Neural cell (in vitro differentiated cells): ENCODE measurements around the gene CMTM8. TPM values are rescaled to one million over a fixed set of nuclear protein-coding genes. Genes with fewer than 3 reads are reported as not detected.

ENCODE experiments used
- H2AFZ ChIP-seq: fragments of 200-600, 300-800 bp; sonication (generic), shearing (Covaris generic); 2 replicates; pipeline ENCODE4 v1.6.0; 2014; ENCODE audit warnings: low read depth, mild to moderate bottlenecking, antibody characterized with exemption, low read length, moderate library complexity
- H3F3A ChIP-seq: fragments of 200-600 bp; shearing (Covaris generic); 2 replicates; pipeline ENCODE4 v1.6.1; 2016; ENCODE audit warnings: mild to moderate bottlenecking, moderate library complexity, mixed read lengths, antibody characterized with exemption, low read length; ENCODE audit not compliant: insufficient read depth, poor library complexity, severe bottlenecking
- H3K27ac ChIP-seq: fragments of 200-600, 300-800 bp; sonication (generic), shearing (Covaris generic); 2 replicates; pipeline ENCODE4 v1.5.1; 2014; ENCODE audit warnings: mild to moderate bottlenecking, low read length, moderate library complexity
- H3K27me3 ChIP-seq: fragments of 300-800, 200-600 bp; sonication (generic), shearing (Covaris generic); 2 replicates; pipeline ENCODE4 v1.6.0; 2014; ENCODE audit warnings: mild to moderate bottlenecking, low read depth, low read length, moderate library complexity; ENCODE audit not compliant: insufficient read depth
- H3K36me3 ChIP-seq: fragments of 300-800, 200-600 bp; sonication (generic), shearing (Covaris generic); 2 replicates; pipeline ENCODE4 v1.5.1; 2014; ENCODE audit warnings: mild to moderate bottlenecking, antibody characterized with exemption, low read length, moderate library complexity; ENCODE audit not compliant: insufficient read depth
- H3K4me2 ChIP-seq: fragments of 300-800, 200-600 bp; sonication (generic), shearing (Covaris generic); 2 replicates; pipeline ENCODE4 v1.6.0; 2014; ENCODE audit warnings: mild to moderate bottlenecking, low read length
- H3K4me3 ChIP-seq: fragments of 300-800, 200-600 bp; sonication (generic), shearing (Covaris generic); 2 replicates; pipeline ENCODE4 v1.5.1; 2014; ENCODE audit warnings: mild to moderate bottlenecking, low read length, moderate library complexity
- H3K79me2 ChIP-seq: fragments of 200-600 bp; shearing (Covaris generic); replicated peaks from 2 replicates; pipeline ENCODE4 v1.6.0; 2014; ENCODE audit warnings: mild to moderate bottlenecking, low read length, moderate library complexity; ENCODE audit not compliant: insufficient read depth
- H3K9ac ChIP-seq: fragments of 300-800, 200-600 bp; sonication (generic), shearing (Covaris generic); 2 replicates; pipeline ENCODE4 v1.6.1; 2016; ENCODE audit warnings: mild to moderate bottlenecking, low read length, mixed read lengths
- H3K9me2 ChIP-seq: fragments of 200-600 bp; shearing (Covaris generic); 2 replicates; pipeline ENCODE4 v1.6.1; 2016; ENCODE audit warnings: mild to moderate bottlenecking, low read length, mixed read lengths; ENCODE audit not compliant: insufficient read depth
- H3K9me3 ChIP-seq: fragments of 200-600, 300-800 bp; sonication (generic), shearing (Covaris generic); 2 replicates; pipeline ENCODE4 v1.6.1; 2016; ENCODE audit warnings: mild to moderate bottlenecking, mixed run types, low read length, moderate library complexity, mixed read lengths
- H4K20me1 ChIP-seq: fragments of 200-600 bp; shearing (Covaris generic); 2 replicates; pipeline ENCODE4 v1.6.1; 2016; ENCODE audit warnings: mild to moderate bottlenecking, mixed run types; ENCODE audit not compliant: insufficient read depth
- EP300 ChIP-seq: fragments of 450-650 bp; conservative IDR thresholded peaks from 2 replicates; pipeline ENCODE4 v1.6.1; 2014; ENCODE audit warnings: antibody characterized with exemption, mild to moderate bottlenecking, moderate library complexity; ENCODE audit not compliant: poor library complexity, severe bottlenecking
- EZH2 ChIP-seq: fragments of 200-600, 300-800 bp; shearing (Covaris generic), sonication (generic); IDR thresholded peaks from 2 replicates; pipeline ENCODE4 v1.6.1; 2014; ENCODE audit warnings: antibody characterized with exemption, low read length, borderline replicate concordance, mild to moderate bottlenecking; ENCODE audit not compliant: insufficient read depth, poor library complexity, severe bottlenecking
- MXI1 ChIP-seq: fragments of 450-650 bp; conservative IDR thresholded peaks from 2 replicates; pipeline ENCODE4 v1.6.1; 2014; ENCODE audit warnings: antibody characterized with exemption, mild to moderate bottlenecking; ENCODE audit not compliant: poor library complexity, severe bottlenecking
- POLR2AphosphoS5 ChIP-seq: IDR thresholded peaks from 2 replicates; pipeline ENCODE4 v1.6.1; 2012
- RAD21 ChIP-seq: fragments of 450-650 bp; conservative IDR thresholded peaks from 2 replicates; pipeline ENCODE4 v1.6.1; 2014; ENCODE audit warnings: antibody characterized with exemption, mild to moderate bottlenecking, moderate library complexity
- SMC3 ChIP-seq: fragments of 450-650 bp; conservative IDR thresholded peaks from 2 replicates; pipeline ENCODE4 v1.6.1; 2014; ENCODE audit warnings: antibody characterized with exemption, mild to moderate bottlenecking, moderate library complexity; ENCODE audit not compliant: poor library complexity
- TAF1 ChIP-seq: IDR thresholded peaks from 2 replicates; pipeline ENCODE4 v1.6.1; 2012; ENCODE audit warnings: low read depth
- polyA plus RNA-seq: library from polyadenylated mRNA; depleted of rRNA; stranded (reverse); fragments of >200 nt; gene quantifications from 2 replicates; pipeline ENCODE4 v1.2.3, GENCODE V29; 2014
- TF ChIP-seq, protein P1 (sequence below): fragments of 450-650 bp; IDR thresholded peaks from 2 replicates; pipeline ENCODE4 v1.5.1; 2014; ENCODE audit warnings: antibody characterized with exemption, mild to moderate bottlenecking, moderate library complexity; ENCODE audit not compliant: poor library complexity, severe bottlenecking
- TF ChIP-seq, protein P2 (sequence below): IDR thresholded peaks from 2 replicates; pipeline ENCODE4 v1.6.1; 2012; ENCODE audit warnings: borderline replicate concordance

CMTM8 gene
- polyA plus RNA-seq, 1 donor from 2014 or later, result not detected

DNA sequence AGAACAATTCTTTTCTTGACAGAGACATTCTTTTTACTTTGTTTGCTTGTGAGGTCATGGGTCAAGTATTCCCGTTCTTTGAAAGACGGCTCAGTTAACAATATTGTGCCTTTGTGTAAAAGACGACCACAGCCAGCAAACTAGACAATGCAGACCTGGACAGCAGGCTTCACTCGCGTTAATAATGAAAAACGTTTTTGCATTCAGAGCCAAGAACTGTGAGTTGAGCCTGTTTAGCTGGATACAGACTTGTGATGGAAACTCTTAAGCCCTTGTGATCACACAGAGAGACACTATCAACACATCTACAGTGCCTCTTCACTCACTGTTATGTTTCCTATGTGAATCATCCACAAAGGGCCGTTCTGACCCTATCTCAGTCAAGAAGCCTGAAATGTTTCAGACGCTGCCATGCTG lies 115.9 kb downstream of the CMTM8 start:
- no peak overlapping the region for H3K9ac ChIP-seq
- no peak overlapping the region for H3K4me3 ChIP-seq
- no peaks in the 10 kb centered on the region for H3F3A ChIP-seq
- no peak overlapping the region for H3K4me2 ChIP-seq
- H4K20me1 ChIP-seq, result no peaks in the 10 kb centered on the region
- no peaks in the 10 kb centered on the region for H3K27me3 ChIP-seq
- no peak overlapping the region for H2AFZ ChIP-seq
- no peaks in the 10 kb centered on the region for H3K79me2 ChIP-seq
- no peaks in the 10 kb centered on the region for H3K36me3 ChIP-seq
- H3K27ac ChIP-seq, result no peak overlapping the region
- TF ChIP-seq, protein P1, sequence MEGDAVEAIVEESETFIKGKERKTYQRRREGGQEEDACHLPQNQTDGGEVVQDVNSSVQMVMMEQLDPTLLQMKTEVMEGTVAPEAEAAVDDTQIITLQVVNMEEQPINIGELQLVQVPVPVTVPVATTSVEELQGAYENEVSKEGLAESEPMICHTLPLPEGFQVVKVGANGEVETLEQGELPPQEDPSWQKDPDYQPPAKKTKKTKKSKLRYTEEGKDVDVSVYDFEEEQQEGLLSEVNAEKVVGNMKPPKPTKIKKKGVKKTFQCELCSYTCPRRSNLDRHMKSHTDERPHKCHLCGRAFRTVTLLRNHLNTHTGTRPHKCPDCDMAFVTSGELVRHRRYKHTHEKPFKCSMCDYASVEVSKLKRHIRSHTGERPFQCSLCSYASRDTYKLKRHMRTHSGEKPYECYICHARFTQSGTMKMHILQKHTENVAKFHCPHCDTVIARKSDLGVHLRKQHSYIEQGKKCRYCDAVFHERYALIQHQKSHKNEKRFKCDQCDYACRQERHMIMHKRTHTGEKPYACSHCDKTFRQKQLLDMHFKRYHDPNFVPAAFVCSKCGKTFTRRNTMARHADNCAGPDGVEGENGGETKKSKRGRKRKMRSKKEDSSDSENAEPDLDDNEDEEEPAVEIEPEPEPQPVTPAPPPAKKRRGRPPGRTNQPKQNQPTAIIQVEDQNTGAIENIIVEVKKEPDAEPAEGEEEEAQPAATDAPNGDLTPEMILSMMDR, result no peak
- TF ChIP-seq TAF1 (no peak), EZH2 (no peak), EP300 (no peak), MXI1 (no peak), SMC3 (no peak), POLR2AphosphoS5 (no peak), RAD21 (no peak)
- TF ChIP-seq, protein P2, sequence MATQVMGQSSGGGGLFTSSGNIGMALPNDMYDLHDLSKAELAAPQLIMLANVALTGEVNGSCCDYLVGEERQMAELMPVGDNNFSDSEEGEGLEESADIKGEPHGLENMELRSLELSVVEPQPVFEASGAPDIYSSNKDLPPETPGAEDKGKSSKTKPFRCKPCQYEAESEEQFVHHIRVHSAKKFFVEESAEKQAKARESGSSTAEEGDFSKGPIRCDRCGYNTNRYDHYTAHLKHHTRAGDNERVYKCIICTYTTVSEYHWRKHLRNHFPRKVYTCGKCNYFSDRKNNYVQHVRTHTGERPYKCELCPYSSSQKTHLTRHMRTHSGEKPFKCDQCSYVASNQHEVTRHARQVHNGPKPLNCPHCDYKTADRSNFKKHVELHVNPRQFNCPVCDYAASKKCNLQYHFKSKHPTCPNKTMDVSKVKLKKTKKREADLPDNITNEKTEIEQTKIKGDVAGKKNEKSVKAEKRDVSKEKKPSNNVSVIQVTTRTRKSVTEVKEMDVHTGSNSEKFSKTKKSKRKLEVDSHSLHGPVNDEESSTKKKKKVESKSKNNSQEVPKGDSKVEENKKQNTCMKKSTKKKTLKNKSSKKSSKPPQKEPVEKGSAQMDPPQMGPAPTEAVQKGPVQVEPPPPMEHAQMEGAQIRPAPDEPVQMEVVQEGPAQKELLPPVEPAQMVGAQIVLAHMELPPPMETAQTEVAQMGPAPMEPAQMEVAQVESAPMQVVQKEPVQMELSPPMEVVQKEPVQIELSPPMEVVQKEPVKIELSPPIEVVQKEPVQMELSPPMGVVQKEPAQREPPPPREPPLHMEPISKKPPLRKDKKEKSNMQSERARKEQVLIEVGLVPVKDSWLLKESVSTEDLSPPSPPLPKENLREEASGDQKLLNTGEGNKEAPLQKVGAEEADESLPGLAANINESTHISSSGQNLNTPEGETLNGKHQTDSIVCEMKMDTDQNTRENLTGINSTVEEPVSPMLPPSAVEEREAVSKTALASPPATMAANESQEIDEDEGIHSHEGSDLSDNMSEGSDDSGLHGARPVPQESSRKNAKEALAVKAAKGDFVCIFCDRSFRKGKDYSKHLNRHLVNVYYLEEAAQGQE, result no peak
- no peaks in the 10 kb centered on the region for H3K9me3 ChIP-seq
- H3K9me2 ChIP-seq, result no peaks in the 10 kb centered on the region

DNA sequence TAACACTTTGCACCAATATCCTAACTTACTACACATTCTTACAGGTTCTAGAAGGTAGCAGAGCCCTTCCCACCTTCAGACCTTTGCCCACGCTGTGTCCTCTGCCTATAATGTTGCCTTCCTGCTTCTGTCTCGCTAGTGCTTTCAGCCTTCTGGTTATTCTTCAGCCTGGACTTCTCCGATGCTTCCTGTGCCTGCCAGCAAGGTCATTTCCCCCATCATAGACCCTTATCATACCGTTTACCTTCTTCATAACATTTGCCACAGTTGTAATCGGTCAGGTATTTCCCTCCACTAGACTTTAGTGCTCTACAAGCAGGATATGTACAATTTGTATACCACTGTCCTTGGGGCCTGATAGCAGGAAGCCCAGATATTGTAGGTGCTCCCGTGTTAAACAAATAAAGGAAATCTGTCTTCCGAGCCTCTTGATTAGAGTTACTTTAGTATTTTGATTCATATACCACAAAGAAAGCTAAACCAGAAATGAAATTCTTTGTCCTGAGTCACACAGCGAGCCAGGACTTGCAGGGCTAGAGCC lies 117.3 kb downstream of the CMTM8 start:
- no peaks in the 10 kb centered on the region for H3K36me3 ChIP-seq
- no peaks in the 10 kb centered on the region for H4K20me1 ChIP-seq
- H3K27me3 ChIP-seq, result no peaks in the 10 kb centered on the region
- no peak overlapping the region for H3K9ac ChIP-seq
- no peak overlapping the region for H3K4me2 ChIP-seq
- H3K27ac ChIP-seq, result no peak overlapping the region
- no peak for TF ChIP-seq RAD21
- TF ChIP-seq, protein P1, result no peak
- TF ChIP-seq EZH2, result no peak
- TF ChIP-seq, protein P2, result no peak
- TF ChIP-seq EP300, result no peak
- TF ChIP-seq MXI1, result no peak
- TF ChIP-seq SMC3, result no peak
- no peak for TF ChIP-seq TAF1
- TF ChIP-seq POLR2AphosphoS5, result no peak
- no peaks in the 10 kb centered on the region for H3K79me2 ChIP-seq
- no peaks in the 10 kb centered on the region for H3K9me2 ChIP-seq
- H3K9me3 ChIP-seq, result no peaks in the 10 kb centered on the region
- no peak overlapping the region for H2AFZ ChIP-seq
- H3K4me3 ChIP-seq, result no peak overlapping the region
- no peaks in the 10 kb centered on the region for H3F3A ChIP-seq
